Measurements from ENCODE around the gene WDR1. TPM values are rescaled to one million over a fixed set of nuclear protein-coding genes. Genes with fewer than 3 reads are reported as not detected.
"Not testable (repeated sequence)": the region's sequence is repeated elsewhere in the genome, so short reads cannot be mapped to it uniquely, and the experiment has no call there.

The WDR1 gene
- total RNA-seq, 4 donors from 2014 or later: 361 to 536 (median 485) TPM

- H3K9me3 ChIP-seq: no peaks in the 10 kb centered on the region
- H3K36me3 ChIP-seq: no peaks in the 10 kb centered on the region
- 40% methylated on average over 2 of the region's 2 CpGs for WGBS
- TF ChIP-seq EP300 (IDR thresholded peaks at IDR 0.05): no peak
- TF ChIP-seq, protein P1, sequence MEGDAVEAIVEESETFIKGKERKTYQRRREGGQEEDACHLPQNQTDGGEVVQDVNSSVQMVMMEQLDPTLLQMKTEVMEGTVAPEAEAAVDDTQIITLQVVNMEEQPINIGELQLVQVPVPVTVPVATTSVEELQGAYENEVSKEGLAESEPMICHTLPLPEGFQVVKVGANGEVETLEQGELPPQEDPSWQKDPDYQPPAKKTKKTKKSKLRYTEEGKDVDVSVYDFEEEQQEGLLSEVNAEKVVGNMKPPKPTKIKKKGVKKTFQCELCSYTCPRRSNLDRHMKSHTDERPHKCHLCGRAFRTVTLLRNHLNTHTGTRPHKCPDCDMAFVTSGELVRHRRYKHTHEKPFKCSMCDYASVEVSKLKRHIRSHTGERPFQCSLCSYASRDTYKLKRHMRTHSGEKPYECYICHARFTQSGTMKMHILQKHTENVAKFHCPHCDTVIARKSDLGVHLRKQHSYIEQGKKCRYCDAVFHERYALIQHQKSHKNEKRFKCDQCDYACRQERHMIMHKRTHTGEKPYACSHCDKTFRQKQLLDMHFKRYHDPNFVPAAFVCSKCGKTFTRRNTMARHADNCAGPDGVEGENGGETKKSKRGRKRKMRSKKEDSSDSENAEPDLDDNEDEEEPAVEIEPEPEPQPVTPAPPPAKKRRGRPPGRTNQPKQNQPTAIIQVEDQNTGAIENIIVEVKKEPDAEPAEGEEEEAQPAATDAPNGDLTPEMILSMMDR (IDR thresholded peaks at IDR 0.05): no peak
- TF ChIP-seq POLR2AphosphoS5 (IDR thresholded peaks at IDR 0.05): no peak
- no peak for TF ChIP-seq POLR2A (IDR thresholded peaks at IDR 0.05; ENCODE audit: low read depth)
- no peak for DNase-seq (ENCODE audit: extremely low spot score)
- intact Hi-C loops (cut with DNase I): no loop called here
- peaks cover 4 to 16% (median 7%) of the 10 kb centered on the region in 4 donors for H3K4me1 ChIP-seq
- H3K4me3 ChIP-seq: no peak overlapping the region
- H3K27ac ChIP-seq (replicated peaks in 1 of 4): no peak overlapping the region
- H3K27me3 ChIP-seq: no peaks in the 10 kb centered on the region
Measured at GRCh38 chr4:10128761-10129160, 12.2 kb upstream of the WDR1 start.

DNA sequence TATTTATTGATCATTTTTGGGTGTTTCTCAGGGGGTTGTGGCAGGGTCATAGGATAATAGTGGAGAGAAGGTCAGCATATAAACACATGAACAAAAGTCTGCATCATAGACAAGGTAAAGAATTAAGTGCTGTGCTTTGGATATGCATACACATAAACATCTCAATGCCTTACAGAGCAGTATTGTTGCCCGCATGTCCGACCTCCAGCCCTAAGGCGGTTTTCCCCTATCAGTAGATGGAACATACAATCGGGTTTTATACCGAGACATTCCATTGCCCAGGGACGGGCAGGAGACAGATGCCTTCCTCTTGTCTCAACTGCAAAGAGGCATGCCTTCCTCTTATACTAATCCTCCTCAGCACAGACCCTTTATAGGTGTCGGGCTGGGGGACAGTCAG, 10.9 kb upstream of the WDR1 start:
- H3K4me3 ChIP-seq; intact Hi-C loops (cut with DNase I); H3K9me3 ChIP-seq; H3K36me3 ChIP-seq; DNase-seq (ENCODE audit: extremely low spot score); H3K27ac ChIP-seq (replicated peaks in 1 of 4); H3K27me3 ChIP-seq: not testable (repeated sequence)
- H3K4me1 ChIP-seq: peaks cover 11 to 25% (median 16%) of the 10 kb centered on the region in 4 donors
- 89% methylated on average over 7 of the region's 7 CpGs for WGBS

DNA sequence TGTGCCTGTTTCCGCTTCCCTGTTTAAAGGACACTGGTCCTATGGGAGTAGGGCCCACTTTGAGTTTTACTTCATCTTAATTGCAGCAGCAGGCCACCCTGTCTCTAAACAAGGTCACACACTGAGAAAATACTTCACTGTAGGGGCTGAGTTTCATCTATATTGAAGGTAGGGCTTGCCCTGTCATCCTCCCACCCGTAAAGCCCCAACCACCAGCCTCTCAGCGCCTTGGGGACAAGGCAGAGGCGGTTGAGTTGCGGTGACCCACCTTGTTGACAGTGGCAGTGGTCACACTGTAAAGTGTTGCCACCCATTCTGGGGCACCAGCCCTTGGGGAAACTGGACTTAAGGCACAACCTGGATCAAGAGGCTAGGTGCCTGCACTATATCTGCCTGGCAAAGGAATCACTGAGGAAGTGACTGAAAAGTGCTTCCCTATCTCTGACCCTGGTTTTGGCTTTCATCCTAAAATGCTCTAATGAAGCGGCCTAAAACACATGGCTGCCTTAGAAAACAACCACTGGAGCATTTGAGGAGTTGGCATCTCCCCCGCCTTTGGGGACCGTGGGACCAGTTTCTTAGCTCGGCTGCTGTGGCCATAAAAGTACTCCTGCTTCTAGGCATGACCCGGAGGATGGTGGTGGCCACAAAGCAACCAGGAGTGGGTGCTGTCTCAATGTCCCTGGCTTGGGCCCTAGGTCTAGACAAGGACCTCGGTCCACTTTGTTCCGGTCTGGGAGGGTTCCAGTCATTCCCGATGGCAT, 7.8 kb upstream of the WDR1 start:
- Histone ChIP-seq H3K27me3 (no peaks in the 10 kb centered on the region), H3K36me3 (no peaks in the 10 kb centered on the region), H3K4me3 (no peak overlapping the region), H3K27ac (replicated peaks in 1 of 4) (peak overlapping the region in 1 of 4 donors; percentile 4), H3K9me3 (no peaks in the 10 kb centered on the region), H3K4me1 (peaks cover 7 to 22% (median 19%) of the 10 kb centered on the region in 4 donors)
- TF ChIP-seq EP300 (IDR thresholded peaks at IDR 0.05) (no peak), POLR2A (IDR thresholded peaks at IDR 0.05; ENCODE audit: low read depth) (no peak), POLR2AphosphoS5 (IDR thresholded peaks at IDR 0.05) (no peak)
- TF ChIP-seq, protein P1 (IDR thresholded peaks at IDR 0.05): no peak
- WGBS: 83% methylated on average over 10 of the region's 13 CpGs
- intact Hi-C loops (cut with DNase I): loop anchor here (5.0 kb wide), 1 partner anchor 33 kb away; no protein-coding TSS in a partner anchor
- DNase-seq (ENCODE audit: extremely low spot score): no peak

DNA sequence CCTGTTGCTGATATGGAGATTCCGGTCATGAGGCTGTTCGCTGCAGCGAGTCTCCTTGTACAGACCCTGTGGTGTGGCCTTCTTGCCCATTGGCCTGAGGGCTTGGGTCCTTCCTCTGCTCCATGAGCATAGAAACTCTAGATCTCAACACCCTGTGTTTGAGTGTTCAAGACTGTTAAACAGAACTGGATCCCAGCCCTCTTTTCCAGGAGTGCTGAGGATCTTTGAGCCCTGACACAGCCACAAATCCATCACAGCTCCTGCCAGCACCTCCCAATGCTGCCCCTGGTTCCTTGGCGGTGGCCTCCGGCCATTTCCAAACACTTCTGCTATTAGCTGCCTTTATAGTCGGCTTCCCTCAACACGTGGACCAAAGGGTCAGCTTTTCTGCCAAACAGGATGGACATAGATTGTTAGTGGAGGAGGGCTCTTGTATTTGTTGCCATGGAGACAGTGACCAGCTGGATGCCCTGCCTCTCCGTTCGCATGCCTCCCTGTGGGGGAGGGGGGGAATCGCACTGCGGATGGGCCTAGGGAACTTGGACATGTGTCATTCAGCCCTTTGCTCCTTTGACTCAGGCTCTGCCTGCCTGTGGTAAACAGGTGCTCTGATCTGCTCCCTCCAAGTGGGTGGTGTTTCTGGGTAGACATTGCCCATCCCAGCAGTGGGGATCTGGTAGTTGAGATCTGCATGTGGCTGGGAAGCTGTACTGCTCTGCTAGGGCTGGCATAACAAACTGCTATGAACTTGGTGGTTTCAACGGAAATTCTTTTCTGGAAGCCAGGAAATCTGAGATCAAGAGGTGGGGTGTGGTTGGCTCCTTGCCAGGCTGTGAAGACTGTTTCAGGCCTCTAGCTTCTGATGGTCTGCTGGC, 6.9 kb upstream of the WDR1 start:
- Histone ChIP-seq H3K27me3 (no peaks in the 10 kb centered on the region), H3K27ac (replicated peaks in 1 of 4) (peak overlapping the region in 3 of 4 donors; percentile 4 to 28 (median 17)), H3K36me3 (no peaks in the 10 kb centered on the region), H3K4me3 (no peak overlapping the region), H3K4me1 (peaks cover 7 to 31% (median 28%) of the 10 kb centered on the region in 4 donors), H3K9me3 (no peaks in the 10 kb centered on the region)
- WGBS: 70% methylated on average over 8 of the region's 12 CpGs
- intact Hi-C loops (cut with DNase I): loop anchor here (5.0 kb wide), 1 partner anchor 34 kb away; no protein-coding TSS in a partner anchor
- DNase-seq (ENCODE audit: extremely low spot score): no peak
- TF ChIP-seq POLR2A (IDR thresholded peaks at IDR 0.05; ENCODE audit: low read depth) (no peak), POLR2AphosphoS5 (IDR thresholded peaks at IDR 0.05) (peak in 1 of 2 donors; percentile 7), EP300 (IDR thresholded peaks at IDR 0.05) (no peak)
- TF ChIP-seq, protein P1 (IDR thresholded peaks at IDR 0.05): no peak
